ENCODE measurements around the gene PURA. TPM values are rescaled to one million over a fixed set of nuclear protein-coding genes. Genes with fewer than 3 reads are reported as not detected.

The PURA gene
- total RNA-seq, 2 donors from 2014 or later, result 29.1 to 34.6 TPM

DNA sequence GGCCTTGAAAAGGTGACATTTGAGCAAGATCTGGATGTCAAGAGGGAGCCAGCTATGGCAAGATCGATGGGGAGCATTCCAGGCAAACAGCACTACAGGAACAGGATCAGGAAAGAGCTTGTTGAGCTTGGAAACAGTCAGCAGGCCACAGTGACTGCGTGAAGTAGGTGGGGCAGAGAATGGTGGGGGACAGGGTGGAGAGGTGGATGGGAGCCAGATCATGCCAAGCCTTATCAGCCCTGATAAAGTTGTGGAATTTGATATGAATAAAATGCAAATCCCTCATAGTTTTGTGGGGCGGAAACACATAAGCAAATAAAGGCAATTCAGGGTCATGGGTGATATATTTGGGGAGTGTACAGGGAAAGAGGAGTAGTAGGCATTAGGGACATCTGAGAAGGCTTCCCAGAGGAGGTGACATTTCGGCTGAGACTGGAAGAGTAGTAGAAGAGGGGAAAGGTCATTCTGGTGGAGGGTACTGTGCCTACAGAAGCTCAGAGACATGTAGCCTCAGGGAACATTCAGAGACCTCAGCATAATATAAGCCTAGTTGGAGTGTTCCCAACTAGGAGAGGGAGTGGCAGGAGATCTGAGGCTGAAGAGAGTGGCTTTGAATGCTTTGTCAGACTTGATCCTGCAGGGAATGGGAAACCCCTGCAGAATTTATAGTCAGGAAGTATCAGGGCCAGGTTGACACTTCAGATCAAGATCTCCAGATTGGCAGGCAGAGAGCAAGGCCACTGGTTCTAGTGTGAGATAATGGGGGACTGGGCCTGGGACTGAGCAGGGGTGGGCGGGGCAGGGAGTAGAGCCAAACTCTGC is 51.4 kb downstream of the PURA start:
- ATAC-seq, result peak; percentile 94
- H3K27ac ChIP-seq, result peak overlapping the region; percentile 62 to 84 (median 81)

DNA sequence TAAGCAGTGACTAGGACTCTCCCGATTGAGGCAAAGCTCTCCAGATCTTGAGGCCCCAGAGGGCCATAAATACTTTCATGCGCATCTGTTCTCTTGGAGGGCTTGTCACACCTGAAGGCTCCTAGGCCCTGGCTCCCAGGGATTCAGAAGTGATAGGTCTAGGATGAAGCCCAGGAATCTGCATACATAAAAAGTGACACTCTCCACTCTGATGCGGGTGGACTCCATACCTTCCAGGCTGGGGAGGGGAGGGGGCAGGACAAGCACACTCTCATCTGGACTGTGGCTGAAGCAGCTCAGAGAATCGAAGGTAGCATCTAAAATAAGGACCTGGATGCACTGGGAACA is 52.0 kb downstream of the PURA start:
- Histone ChIP-seq H3K27me3 (no peaks in the 10 kb centered on the region), H3K36me3 (replicated peaks in 1 of 2; ENCODE audit: insufficient read depth in 1 of 2, low read depth in 2 of 2) (no peaks in the 10 kb centered on the region), H3K4me3 (no peak overlapping the region), H3K9me3 (no peaks in the 10 kb centered on the region), H3K27ac (peak overlapping the region; percentile 62 to 84 (median 81)), H3K4me1 (peaks cover 39% of the 10 kb centered on the region)
- intact Hi-C loops (cut with DNase I), result no loop called here
- ATAC-seq, result no peak
- DNase-seq, result no peak
- TF ChIP-seq POLR2A (IDR thresholded peaks at IDR 0.05), result no peak
- TF ChIP-seq, protein P1, sequence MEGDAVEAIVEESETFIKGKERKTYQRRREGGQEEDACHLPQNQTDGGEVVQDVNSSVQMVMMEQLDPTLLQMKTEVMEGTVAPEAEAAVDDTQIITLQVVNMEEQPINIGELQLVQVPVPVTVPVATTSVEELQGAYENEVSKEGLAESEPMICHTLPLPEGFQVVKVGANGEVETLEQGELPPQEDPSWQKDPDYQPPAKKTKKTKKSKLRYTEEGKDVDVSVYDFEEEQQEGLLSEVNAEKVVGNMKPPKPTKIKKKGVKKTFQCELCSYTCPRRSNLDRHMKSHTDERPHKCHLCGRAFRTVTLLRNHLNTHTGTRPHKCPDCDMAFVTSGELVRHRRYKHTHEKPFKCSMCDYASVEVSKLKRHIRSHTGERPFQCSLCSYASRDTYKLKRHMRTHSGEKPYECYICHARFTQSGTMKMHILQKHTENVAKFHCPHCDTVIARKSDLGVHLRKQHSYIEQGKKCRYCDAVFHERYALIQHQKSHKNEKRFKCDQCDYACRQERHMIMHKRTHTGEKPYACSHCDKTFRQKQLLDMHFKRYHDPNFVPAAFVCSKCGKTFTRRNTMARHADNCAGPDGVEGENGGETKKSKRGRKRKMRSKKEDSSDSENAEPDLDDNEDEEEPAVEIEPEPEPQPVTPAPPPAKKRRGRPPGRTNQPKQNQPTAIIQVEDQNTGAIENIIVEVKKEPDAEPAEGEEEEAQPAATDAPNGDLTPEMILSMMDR (IDR thresholded peaks at IDR 0.05), result no peak
- WGBS, 2 donors, result 40 to 57% methylated on average over 3 to 4 of the region's 4 CpGs

More for the DNA sequence above, 51.4 kb downstream of the PURA start:
- DNase-seq, result peak; percentile 75 to 89 (median 79)
- Histone ChIP-seq H3K36me3 (replicated peaks in 1 of 2; ENCODE audit: insufficient read depth in 1 of 2, low read depth in 2 of 2) (no peaks in the 10 kb centered on the region), H3K4me3 (no peak overlapping the region), H3K27me3 (no peaks in the 10 kb centered on the region), H3K9me3 (no peaks in the 10 kb centered on the region), H3K4me1 (peaks cover 39% of the 10 kb centered on the region)
- WGBS, 2 donors, result 3 to 28% methylated on average over 4 to 5 of the region's 5 CpGs
- intact Hi-C loops (cut with DNase I), result no loop called here
- TF ChIP-seq POLR2A (IDR thresholded peaks at IDR 0.05), result no peak
- TF ChIP-seq, protein P1 (IDR thresholded peaks at IDR 0.05), result no peak

DNA sequence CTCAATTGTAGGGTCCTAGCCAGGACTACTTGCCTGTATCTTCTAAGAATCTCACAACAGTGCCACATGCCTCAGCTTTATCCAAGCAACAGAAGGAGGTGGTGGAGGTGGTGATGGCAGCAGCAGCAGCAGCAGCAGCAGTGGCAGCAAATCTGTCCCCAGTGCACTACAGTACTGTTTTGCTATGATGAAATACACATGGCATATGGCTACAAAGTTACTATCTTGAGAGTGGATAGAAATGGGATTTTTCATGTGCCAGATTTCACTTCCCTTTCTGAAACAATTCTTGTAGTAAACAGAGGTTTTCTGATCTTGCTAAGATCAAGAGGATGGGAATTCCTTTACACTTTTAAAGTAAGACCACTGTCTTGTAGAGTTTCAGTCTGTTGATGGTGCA is 53.0 kb downstream of the PURA start:
- DNase-seq (no peak), ATAC-seq (no peak)
- no peaks in the 10 kb centered on the region for H3K36me3 ChIP-seq (replicated peaks in 1 of 2; ENCODE audit: insufficient read depth in 1 of 2, low read depth in 2 of 2)
- peak overlapping the region in 2 of 4 donors; percentile 78 to 84 for H3K27ac ChIP-seq
- H3K27me3 ChIP-seq, result no peaks in the 10 kb centered on the region
- TF ChIP-seq, protein P1 (IDR thresholded peaks at IDR 0.05), result no peak
- no peak overlapping the region for H3K4me3 ChIP-seq
- H3K9me3 ChIP-seq, result no peaks in the 10 kb centered on the region
- peaks cover 39% of the 10 kb centered on the region for H3K4me1 ChIP-seq
- intact Hi-C loops (cut with DNase I), result no loop called here

DNA sequence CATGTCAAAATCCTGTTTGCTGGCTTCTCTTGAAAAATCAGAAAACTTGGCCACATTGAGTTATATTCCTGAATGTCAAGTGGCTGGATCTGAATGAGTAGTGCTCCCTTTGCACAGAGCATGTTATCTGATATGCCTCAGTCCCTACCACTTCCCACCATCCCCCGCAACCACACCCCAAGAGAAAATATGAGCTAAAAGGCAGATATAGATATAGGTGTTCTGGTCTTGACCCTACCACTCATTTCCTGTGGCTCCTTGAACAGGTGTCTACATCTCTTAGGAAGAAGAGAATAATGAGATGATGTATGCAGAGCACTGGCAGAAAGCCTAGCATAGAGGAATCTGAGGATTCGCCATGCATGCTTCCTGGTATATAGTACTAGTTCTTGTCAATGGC is 54.5 kb downstream of the PURA start:
- no peak for DNase-seq
- 91 to 96% methylated on average over 2 of the region's 2 CpGs for WGBS, 2 donors
- ATAC-seq, result no peak
- no peaks in the 10 kb centered on the region for H3K9me3 ChIP-seq
- intact Hi-C loops (cut with DNase I), result no loop called here
- no peak overlapping the region for H3K27ac ChIP-seq
- no peak overlapping the region for H3K4me3 ChIP-seq
- H3K27me3 ChIP-seq, result no peaks in the 10 kb centered on the region
- TF ChIP-seq POLR2A (IDR thresholded peaks at IDR 0.05), result no peak
- TF ChIP-seq, protein P1 (IDR thresholded peaks at IDR 0.05), result no peak
- peaks cover 30% of the 10 kb centered on the region for H3K4me1 ChIP-seq
- H3K36me3 ChIP-seq (replicated peaks in 1 of 2; ENCODE audit: insufficient read depth in 1 of 2, low read depth in 2 of 2), result no peaks in the 10 kb centered on the region

DNA sequence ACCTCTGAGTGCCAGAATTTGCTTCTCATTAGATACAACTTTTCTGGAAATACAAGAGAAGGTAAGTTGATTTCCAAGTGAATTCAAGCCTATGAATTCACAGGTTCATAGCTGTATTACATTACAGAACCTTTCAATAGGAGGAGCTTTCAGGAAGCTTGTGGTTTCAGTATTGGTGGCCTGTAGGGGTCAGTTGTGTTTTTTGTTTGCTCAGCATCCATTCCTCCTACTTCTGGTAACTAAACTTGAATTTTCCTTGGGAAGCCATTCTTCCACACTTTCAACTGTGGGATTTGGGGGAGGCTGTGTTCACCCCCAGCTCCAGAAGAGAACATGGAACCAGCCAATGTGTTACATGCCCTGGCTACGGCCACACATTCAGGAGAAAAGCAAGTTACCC is 55.5 kb downstream of the PURA start:
- Histone ChIP-seq H3K4me1 (peaks cover 24% of the 10 kb centered on the region), H3K27ac (no peak overlapping the region), H3K36me3 (replicated peaks in 1 of 2; ENCODE audit: insufficient read depth in 1 of 2, low read depth in 2 of 2) (no peaks in the 10 kb centered on the region), H3K4me3 (no peak overlapping the region), H3K9me3 (no peaks in the 10 kb centered on the region), H3K27me3 (no peaks in the 10 kb centered on the region)
- 75 to 92% methylated on average over 1 of the region's 1 CpG for WGBS, 2 donors
- ATAC-seq (no peak), DNase-seq (no peak)
- intact Hi-C loops (cut with DNase I), result no loop called here
- TF ChIP-seq, protein P1 (IDR thresholded peaks at IDR 0.05), result peak in 1 of 7 experiments; percentile 33
- TF ChIP-seq POLR2A (IDR thresholded peaks at IDR 0.05), result no peak

Measured in body of pancreas (tissue), 4 donors.